SU-DHL-6 (cell line): ENCODE results near the gene SLC22A5.

ENCODE experiments used
- CTCF ChIP-seq: fragments of 200-600 bp; sonication (generic); IDR thresholded peaks from one replicate; pipeline ENCODE4 v1.5.1; 2017; ENCODE audit warnings: antibody characterized with exemption, mild to moderate bottlenecking, low read length, moderate library complexity; ENCODE audit not compliant: insufficient read depth, poor library complexity, severe bottlenecking
- EZH2phosphoT487 ChIP-seq: fragments of 200-600 bp; sonication (generic), shearing (Covaris generic); conservative IDR thresholded peaks from 2 replicates; pipeline ENCODE4 v1.6.1; 2018; ENCODE audit warnings: mild to moderate bottlenecking, antibody characterized with exemption, low read length, moderate library complexity, mixed read lengths

- TF ChIP-seq CTCF: no peak
- TF ChIP-seq EZH2phosphoT487: no peak
Observed at GRCh38 chr5:132389585-132390286, 20.2 kb downstream of the SLC22A5 start.
